B cell (primary cell): Measurements from ENCODE around the gene MYDGF.

ENCODE experiments used
- EZH2 ChIP-seq: IDR thresholded peaks from 2 replicates; pipeline ENCODE4 v1.6.1; 2012; ENCODE audit warnings: borderline replicate concordance, low read depth, mild to moderate bottlenecking, moderate library complexity, low read length; ENCODE audit not compliant: insufficient read depth, poor library complexity, severe bottlenecking
- TF ChIP-seq, protein P1 (sequence below): fragments of 200-600 bp; IDR thresholded peaks from one replicate; pipeline ENCODE4 v1.8.0; 2022; ENCODE audit warnings: antibody characterized with exemption, mild to moderate bottlenecking

- TF ChIP-seq, protein P1, sequence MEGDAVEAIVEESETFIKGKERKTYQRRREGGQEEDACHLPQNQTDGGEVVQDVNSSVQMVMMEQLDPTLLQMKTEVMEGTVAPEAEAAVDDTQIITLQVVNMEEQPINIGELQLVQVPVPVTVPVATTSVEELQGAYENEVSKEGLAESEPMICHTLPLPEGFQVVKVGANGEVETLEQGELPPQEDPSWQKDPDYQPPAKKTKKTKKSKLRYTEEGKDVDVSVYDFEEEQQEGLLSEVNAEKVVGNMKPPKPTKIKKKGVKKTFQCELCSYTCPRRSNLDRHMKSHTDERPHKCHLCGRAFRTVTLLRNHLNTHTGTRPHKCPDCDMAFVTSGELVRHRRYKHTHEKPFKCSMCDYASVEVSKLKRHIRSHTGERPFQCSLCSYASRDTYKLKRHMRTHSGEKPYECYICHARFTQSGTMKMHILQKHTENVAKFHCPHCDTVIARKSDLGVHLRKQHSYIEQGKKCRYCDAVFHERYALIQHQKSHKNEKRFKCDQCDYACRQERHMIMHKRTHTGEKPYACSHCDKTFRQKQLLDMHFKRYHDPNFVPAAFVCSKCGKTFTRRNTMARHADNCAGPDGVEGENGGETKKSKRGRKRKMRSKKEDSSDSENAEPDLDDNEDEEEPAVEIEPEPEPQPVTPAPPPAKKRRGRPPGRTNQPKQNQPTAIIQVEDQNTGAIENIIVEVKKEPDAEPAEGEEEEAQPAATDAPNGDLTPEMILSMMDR: no peak
- no peak for TF ChIP-seq EZH2
These were observed 43.3 kb upstream of the MYDGF start for GRCh38 chr19:4713384-4713951.
